Peyer's patch (tissue), 4 donors: Measurements from ENCODE around the gene ZNF827. TPM values are rescaled to one million over a fixed set of nuclear protein-coding genes. Genes with fewer than 3 reads are reported as not detected.

Experiments used
- DNase-seq, 3 donors: peaks; one replicate each; pipeline ENCODE4 v3.0.0-alpha.2; 2017 to 2019
- H3K27ac ChIP-seq, 4 donors: fragments of 200-600 bp; sonication (generic); one replicate each; pipeline ENCODE4 v1.5.1; 2016 to 2019
- H3K27me3 ChIP-seq, 2 donors: fragments of 200-600 bp; sonication (generic); one replicate each; pipeline ENCODE4 v1.5.1; 2019
- H3K36me3 ChIP-seq, 3 donors: fragments of 200-600 bp; sonication (generic); one replicate each; pipeline ENCODE4 v1.5.1; 2016 to 2019
- H3K4me1 ChIP-seq, 4 donors: fragments of 200-600 bp; sonication (generic); one replicate each; pipeline ENCODE4 v1.5.1; 2016 to 2019
- H3K4me3 ChIP-seq, 4 donors: fragments of 200-600 bp; sonication (generic); 1 replicate in 3 of 4; 2 replicates in 1 of 4; pipeline ENCODE4 v1.5.1; 2016 to 2019; ENCODE audit warnings: mild to moderate bottlenecking in 1 of 4
- H3K9me3 ChIP-seq, 4 donors: fragments of 200-600 bp; sonication (generic); one replicate each; pipeline ENCODE4 v1.5.1; 2016 to 2019; ENCODE audit warnings: mild to moderate bottlenecking in 1 of 4
- CTCF ChIP-seq, 6 experiments: fragments of 450-650 bp in 4 of 6; fragments of 200-600 bp in 2 of 6; sonication (generic) in 1 of 6; IDR thresholded peaks; one replicate each; pipeline ENCODE4 v1.5.1; 2017 to 2019; ENCODE audit warnings: antibody characterized with exemption in 6 of 6, mild to moderate bottlenecking in 3 of 6, moderate library complexity in 1 of 6
- POLR2A ChIP-seq, 2 donors: fragments of 450-650 bp; IDR thresholded peaks; one replicate each; pipeline ENCODE4 v1.5.1; 2017; ENCODE audit warnings: antibody characterized with exemption in 2 of 2, mild to moderate bottlenecking in 2 of 2, moderate library complexity in 2 of 2
- total RNA-seq, 4 donors: library from RNA; depleted of rRNA; stranded (reverse); fragments of >200 nt; gene quantifications; one replicate each; pipeline ENCODE4 v1.1.0, GENCODE V29; 2016

Gene ZNF827
- total RNA-seq, 4 donors from 2014 or later, result 46.3 to 206 (median 60.5) TPM

GRCh38 chr4:145732895-145733880, 205.4 kb downstream of the ZNF827 start:
- Histone ChIP-seq H3K9me3 (no peaks in the 10 kb centered on the region), H3K27ac (peak overlapping the region; percentile 75 to 97 (median 84)), H3K36me3 (no peaks in the 10 kb centered on the region), H3K27me3 (no peaks in the 10 kb centered on the region), H3K4me3 (peak overlapping the region; percentile 58 to 78 (median 68)), H3K4me1 (peaks cover 0 to 39% (median 4%) of the 10 kb centered on the region in 4 donors)
- DNase-seq, result peak; percentile 81 to 96 (median 96)
- TF ChIP-seq CTCF (IDR thresholded peaks at IDR 0.05) (peak in 2 of 6 experiments; percentile 8 to 23), POLR2A (IDR thresholded peaks at IDR 0.05) (peak in 1 of 2 donors; percentile 56)

- peaks cover 0 to 39% (median 4%) of the 10 kb centered on the region in 4 donors for H3K4me1 ChIP-seq
- DNase-seq, result no peak
Observed at GRCh38 chr4:145732001-145732815, 206.4 kb downstream of the ZNF827 start.

GRCh38 chr4:145731028-145731427, 207.6 kb downstream of the ZNF827 start:
- TF ChIP-seq CTCF (IDR thresholded peaks at IDR 0.05) (no peak), POLR2A (IDR thresholded peaks at IDR 0.05) (no peak)
- H3K4me3 ChIP-seq, result no peak overlapping the region
- peak in 1 of 3 donors; percentile 59 for DNase-seq
- H3K9me3 ChIP-seq, result no peaks in the 10 kb centered on the region
- H3K36me3 ChIP-seq, result no peaks in the 10 kb centered on the region
- no peak overlapping the region for H3K27ac ChIP-seq
- H3K27me3 ChIP-seq, result no peaks in the 10 kb centered on the region
- H3K4me1 ChIP-seq, result peaks cover 0 to 34% (median 4%) of the 10 kb centered on the region in 4 donors

More at GRCh38 chr4:145732001-145732815, 206.4 kb downstream of the ZNF827 start:
- peak overlapping the region; percentile 75 to 97 (median 84) for H3K27ac ChIP-seq
- H3K27me3 ChIP-seq, result no peaks in the 10 kb centered on the region
- H3K36me3 ChIP-seq, result no peaks in the 10 kb centered on the region
- TF ChIP-seq CTCF (IDR thresholded peaks at IDR 0.05), result no peak
- no peak for TF ChIP-seq POLR2A (IDR thresholded peaks at IDR 0.05)
- peak overlapping the region; percentile 58 to 78 (median 68) for H3K4me3 ChIP-seq
- H3K9me3 ChIP-seq, result no peaks in the 10 kb centered on the region

- no peak overlapping the region for H3K27ac ChIP-seq
- peaks cover 0 to 31% (median 4%) of the 10 kb centered on the region in 4 donors for H3K4me1 ChIP-seq
- no peak for DNase-seq
- TF ChIP-seq POLR2A (IDR thresholded peaks at IDR 0.05) (no peak), CTCF (IDR thresholded peaks at IDR 0.05) (no peak)
- no peaks in the 10 kb centered on the region for H3K27me3 ChIP-seq
- no peaks in the 10 kb centered on the region for H3K9me3 ChIP-seq
- no peak overlapping the region for H3K4me3 ChIP-seq
- H3K36me3 ChIP-seq, result no peaks in the 10 kb centered on the region
Observed at GRCh38 chr4:145730026-145730425, 208.6 kb downstream of the ZNF827 start.

GRCh38 chr4:145723336-145723735, 215.3 kb downstream of the ZNF827 start:
- Histone ChIP-seq H3K36me3 (no peaks in the 10 kb centered on the region), H3K27ac (no peak overlapping the region), H3K4me3 (no peak overlapping the region), H3K9me3 (no peaks in the 10 kb centered on the region), H3K27me3 (no peaks in the 10 kb centered on the region), H3K4me1 (no peaks in the 10 kb centered on the region)
- DNase-seq, result no peak
- no peak for TF ChIP-seq CTCF (IDR thresholded peaks at IDR 0.05)
